Skin epidermis (tissue), 12 donors: Measurements from ENCODE around the gene CEP41.
A peak's percentile ranks its signal among the peaks of the same experiment; 100 is the strongest.

Source experiments
- H3K27ac ChIP-seq, 21 experiments: fragments of 200-600 bp; sonication (generic) in 11 of 21; one replicate each; pipeline ENCODE4 v1.5.0; 2020; ENCODE audit warnings: mild to moderate bottlenecking in 3 of 21, inconsistent platforms in 2 of 21, moderate library complexity in 2 of 21
- H3K4me3 ChIP-seq, 7 experiments: fragments of 200-600 bp; sonication (generic) in 2 of 7; one replicate each; pipeline ENCODE4 v1.5.0; 2020; ENCODE audit warnings: inconsistent platforms in 2 of 7, mild to moderate bottlenecking in 2 of 7, moderate library complexity in 1 of 7

The CEP41 gene

DNA sequence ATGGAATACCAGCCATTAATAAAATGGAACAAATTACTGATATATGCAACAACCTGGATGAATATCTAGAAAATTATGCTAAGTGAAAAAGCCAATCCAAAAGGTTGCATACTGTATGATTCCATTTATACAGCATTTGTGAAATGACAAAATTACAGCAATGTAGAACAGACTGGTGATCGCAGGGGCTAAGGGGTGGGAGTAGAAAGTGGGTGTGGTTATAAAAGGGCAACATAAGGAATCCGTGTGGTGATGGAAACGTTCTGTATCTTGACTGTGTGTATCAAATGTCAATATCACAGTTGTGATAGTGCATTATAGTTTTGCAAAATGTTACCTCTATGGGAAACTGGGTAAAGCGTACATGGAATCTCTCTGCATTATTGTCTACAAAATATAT is 15.0 kb downstream of the CEP41 start:
- Histone ChIP-seq H3K27ac (no peak overlapping the region), H3K4me3 (no peak overlapping the region)

GRCh38 chr7:130423501-130424037 is 17.2 kb downstream of the CEP41 start:
- Histone ChIP-seq H3K27ac (no peak overlapping the region), H3K4me3 (no peak overlapping the region)

DNA sequence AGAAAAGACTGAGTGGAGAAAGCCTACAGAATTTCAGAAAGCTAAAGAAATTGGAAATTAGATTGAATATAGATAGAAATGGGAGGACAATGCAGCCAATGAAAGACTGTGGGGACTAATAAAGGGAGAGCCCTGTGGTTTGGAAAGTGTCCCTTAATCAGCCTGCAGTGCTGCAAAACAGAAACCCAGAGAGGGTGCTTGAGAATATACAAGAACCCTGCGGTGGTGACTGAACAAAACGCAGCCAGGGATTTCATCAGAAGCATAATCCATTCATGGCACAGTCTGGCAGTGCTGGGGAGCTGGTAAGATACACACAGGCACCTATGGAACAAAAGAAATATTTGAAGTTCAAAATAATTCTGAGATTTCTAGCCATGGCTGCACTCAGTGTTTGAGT is 19.1 kb downstream of the CEP41 start:
- H3K4me3 ChIP-seq, result no peak overlapping the region

DNA sequence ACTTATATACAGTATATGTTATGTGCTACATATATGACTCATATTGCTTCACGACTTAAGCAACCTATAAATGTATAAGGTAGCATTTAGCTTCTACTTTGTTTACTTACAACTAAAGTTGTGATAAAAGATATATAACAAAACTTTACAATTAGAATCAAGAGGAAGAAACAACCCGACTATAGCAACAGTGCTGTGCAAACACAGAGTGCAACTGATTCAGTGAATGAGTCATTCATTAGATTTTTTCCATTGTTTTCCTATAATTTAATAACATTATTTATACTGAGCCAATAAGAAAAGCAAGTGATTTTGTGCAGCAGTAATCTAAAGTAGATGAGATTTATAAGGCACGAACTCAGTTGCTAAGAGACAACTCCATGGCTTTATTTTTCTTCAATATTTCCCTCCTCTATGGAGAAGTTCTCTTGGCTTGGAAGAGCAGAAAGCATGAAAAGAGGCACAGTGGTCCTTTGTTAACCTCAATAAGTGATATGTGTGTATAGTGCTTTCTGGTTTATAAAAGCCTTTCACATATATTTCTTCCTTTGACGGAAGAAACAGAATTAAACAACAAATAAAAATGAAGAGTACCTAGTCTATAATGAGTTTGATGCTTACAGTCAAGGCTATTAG is 19.8 kb downstream of the CEP41 start:
- Histone ChIP-seq H3K4me3 (no peak overlapping the region), H3K27ac (peak overlapping the region in 1 of 21 experiments; percentile 44)

More for the DNA sequence above, 19.1 kb downstream of the CEP41 start:
- H3K27ac ChIP-seq, result peak overlapping the region in 1 of 21 experiments; percentile 44

GRCh38 chr7:130419658-130420057 is 21.2 kb downstream of the CEP41 start:
- no peak overlapping the region for H3K27ac ChIP-seq
- H3K4me3 ChIP-seq, result no peak overlapping the region

DNA sequence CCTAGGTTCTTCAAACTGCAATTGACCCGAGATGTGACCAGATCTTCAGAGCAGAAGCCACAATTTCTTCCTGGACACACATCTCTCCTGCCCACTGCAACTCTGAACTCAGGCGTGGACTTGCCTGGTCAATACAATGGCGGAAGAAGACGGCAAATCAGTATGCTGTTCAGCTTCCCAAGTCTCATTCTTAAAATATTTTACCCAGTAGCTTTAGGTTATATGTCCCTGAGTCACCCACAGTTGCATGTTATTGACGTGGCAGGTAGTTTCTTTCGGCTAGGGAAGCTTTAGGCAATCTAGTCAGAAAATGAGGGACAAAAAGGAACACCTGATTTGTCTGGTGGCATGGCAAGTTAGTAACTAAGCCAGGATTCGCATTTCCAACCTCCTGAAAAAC is 22.5 kb downstream of the CEP41 start:
- H3K27ac ChIP-seq, result no peak overlapping the region

GRCh38 chr7:130417213-130417612 is 23.6 kb downstream of the CEP41 start:
- H3K27ac ChIP-seq, result no peak overlapping the region

More for the DNA sequence above, 22.5 kb downstream of the CEP41 start:
- no peak overlapping the region for H3K4me3 ChIP-seq

GRCh38 chr7:130415006-130415405 is 25.8 kb downstream of the CEP41 start:
- no peak overlapping the region for H3K4me3 ChIP-seq
- H3K27ac ChIP-seq, result no peak overlapping the region

More at GRCh38 chr7:130417213-130417612, 23.6 kb downstream of the CEP41 start:
- no peak overlapping the region for H3K4me3 ChIP-seq

- Histone ChIP-seq H3K4me3 (no peak overlapping the region), H3K27ac (no peak overlapping the region)
Observed at GRCh38 chr7:130413201-130413600, 27.6 kb downstream of the CEP41 start.

- Histone ChIP-seq H3K27ac (no peak overlapping the region), H3K4me3 (no peak overlapping the region)
Observed at GRCh38 chr7:130410868-130411541, 29.8 kb downstream of the CEP41 start.

DNA sequence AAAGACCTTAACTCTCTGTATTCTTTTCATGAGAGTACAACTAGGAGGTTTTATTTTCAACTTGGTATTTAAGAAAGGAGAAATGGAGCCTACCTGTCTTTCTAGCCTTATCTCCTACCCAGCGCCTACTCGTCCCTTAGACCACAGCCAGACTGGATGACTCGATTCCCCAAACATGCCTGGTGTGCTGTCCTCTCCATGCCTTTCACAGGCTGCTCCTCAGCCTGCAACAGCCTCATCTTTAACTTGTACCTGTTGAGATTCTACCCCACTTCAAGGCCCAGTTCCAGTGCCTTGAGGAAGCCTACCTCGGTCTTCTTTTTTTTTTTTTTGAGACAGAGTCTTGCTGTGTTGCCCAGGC is 31.1 kb downstream of the CEP41 start:
- Histone ChIP-seq H3K27ac (no peak overlapping the region), H3K4me3 (no peak overlapping the region)

GRCh38 chr7:130409067-130409711 is 31.6 kb downstream of the CEP41 start:
- Histone ChIP-seq H3K4me3 (no peak overlapping the region), H3K27ac (no peak overlapping the region)

DNA sequence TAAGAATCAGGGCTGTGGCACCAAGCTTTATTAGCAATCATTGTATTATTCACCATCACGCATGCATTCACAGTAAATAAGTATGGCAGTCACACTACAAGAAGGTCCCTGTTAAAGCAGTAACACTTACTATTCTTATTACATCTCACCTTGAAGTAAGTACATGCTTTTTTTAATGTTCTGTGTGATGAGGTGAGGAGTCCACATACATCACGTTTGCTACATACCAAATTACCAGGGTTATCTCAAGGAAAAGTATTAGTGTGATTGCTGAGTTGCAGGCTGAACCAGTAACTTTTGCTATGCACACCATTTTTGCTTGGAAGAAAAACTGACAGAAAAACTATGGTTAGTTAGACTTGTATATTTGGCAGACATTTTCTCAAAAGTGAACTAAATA is 35.8 kb downstream of the CEP41 start:
- H3K4me3 ChIP-seq, result no peak overlapping the region
- no peak overlapping the region for H3K27ac ChIP-seq

DNA sequence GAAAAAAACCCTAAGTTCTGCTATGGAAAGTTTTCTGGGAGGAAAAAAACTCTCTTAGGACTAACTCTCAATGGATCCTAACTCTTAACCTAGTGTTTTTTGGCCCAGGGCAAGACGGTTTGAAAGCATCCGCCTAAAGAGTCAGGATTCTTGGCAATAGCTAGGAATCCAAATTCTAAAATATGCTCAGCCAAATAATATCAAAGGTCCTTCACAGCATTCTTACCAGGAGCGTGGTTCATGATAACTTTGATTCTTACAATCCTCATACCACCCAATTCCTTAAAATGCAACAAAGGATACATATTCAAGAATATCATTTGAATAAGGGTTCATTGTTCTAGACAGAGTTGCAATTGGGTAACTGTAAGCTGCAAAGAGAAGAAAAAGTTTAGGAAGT is 39.2 kb downstream of the CEP41 start:
- Histone ChIP-seq H3K4me3 (no peak overlapping the region), H3K27ac (no peak overlapping the region)

DNA sequence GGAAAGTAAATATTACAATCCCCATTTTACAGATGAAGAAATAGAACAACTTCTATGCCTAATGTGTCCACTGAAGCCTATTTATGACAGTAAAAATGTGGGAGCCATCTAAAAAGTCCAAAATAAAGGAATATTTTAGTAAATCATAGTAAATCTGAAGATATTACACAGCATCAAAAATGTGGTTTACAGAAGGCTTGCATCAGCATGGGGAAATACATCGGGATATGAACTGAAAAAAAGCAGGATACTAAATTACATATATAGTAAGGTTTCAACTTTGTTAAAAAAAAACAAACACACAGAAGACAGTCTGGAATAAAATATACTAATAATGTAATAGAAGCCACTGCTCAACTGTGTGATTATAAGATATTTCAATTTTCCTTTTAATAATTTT is 39.7 kb downstream of the CEP41 start:
- Histone ChIP-seq H3K27ac (peak overlapping the region in 3 of 21 experiments; percentile 61 to 67 (median 65)), H3K4me3 (no peak overlapping the region)

DNA sequence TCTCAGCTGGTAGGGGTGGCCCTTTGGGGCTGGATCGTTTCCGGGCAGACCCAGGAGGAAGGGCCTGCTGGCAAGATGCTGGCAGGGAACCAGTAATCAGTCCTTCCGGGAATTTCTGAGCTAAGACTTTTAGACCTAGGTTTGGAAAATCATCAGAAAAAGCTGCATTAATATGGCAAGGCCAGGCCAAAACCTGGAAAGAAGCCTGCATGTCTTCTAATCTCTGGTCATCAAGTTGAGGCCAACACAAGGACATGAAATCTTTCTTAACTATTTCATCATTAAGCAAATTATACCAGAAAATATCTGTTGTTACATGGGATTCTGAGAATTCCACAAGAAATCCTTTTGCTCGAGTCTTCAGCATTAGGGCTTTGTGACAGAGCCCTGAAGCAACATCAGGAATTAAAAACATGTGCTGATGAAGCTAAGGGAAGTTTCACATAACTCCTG is 40.7 kb downstream of the CEP41 start:
- Histone ChIP-seq H3K27ac (peak overlapping the region in 13 of 21 experiments; percentile 1 to 69 (median 38)), H3K4me3 (no peak overlapping the region)

DNA sequence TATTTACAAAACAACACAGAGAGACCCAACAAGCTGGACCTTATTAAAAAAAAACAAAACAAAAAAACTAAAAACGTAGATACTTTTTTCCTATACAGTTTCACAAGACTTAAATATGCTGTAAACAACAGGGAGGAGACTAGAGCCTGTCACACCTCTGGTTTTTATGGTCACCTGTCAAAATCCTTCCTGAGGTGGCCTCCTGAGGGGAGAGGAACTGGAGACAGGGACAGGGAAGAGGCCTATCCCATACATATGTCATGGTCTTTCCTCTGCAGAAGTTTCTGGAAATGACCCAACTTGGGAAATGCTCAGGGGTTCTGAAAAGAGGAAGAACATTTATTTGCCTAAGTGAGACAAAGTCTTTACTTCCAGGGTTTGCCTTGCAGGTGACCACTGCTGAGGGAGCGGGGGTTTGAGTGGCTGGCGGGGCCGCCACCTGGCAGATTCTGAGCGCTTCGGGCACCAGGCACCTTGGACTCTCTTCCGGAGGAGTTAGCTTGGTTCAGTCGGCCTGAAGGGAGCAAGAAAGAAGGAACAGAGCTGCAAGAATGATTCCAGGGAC is 42.2 kb downstream of the CEP41 start:
- Histone ChIP-seq H3K4me3 (no peak overlapping the region), H3K27ac (peak overlapping the region in 1 of 21 experiments; percentile 22)

DNA sequence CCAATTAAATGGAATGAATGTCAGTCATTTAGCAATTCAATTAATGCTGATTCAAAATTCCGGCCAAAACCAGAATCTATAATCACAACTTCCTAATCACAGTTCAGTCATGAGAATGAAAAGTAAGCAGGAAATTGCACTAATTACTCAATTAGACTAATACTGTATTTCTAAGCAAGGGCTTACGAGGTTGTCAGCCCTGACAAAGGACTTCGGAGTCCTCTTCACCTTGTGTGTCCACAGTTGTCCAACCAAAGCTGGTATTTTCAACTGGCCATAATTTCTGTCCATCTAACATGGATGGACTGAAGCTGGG is 43.1 kb downstream of the CEP41 start:
- H3K4me3 ChIP-seq, result no peak overlapping the region
- no peak overlapping the region for H3K27ac ChIP-seq

- H3K27ac ChIP-seq, result no peak overlapping the region
- no peak overlapping the region for H3K4me3 ChIP-seq
Observed at GRCh38 chr7:130397051-130397757, 43.6 kb downstream of the CEP41 start.

DNA sequence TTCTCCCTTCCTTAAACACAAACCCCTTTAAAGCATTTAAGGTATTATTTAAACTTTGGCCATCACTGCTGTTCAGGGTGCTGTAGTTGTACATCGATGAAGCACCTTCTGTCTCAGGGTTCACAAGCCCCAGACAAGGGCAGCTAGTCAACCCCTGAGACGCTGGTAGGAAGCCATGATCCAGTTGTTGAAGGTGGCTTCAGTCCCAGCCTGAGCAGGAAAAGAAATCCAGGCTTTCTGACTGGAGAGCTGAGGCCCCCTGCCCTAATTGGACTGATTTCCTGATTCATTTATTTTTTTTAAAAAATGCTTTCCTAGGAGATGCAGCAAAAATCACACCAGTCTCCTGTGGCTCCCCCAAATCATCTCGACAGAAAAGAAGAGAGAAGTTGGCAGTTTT is 44.7 kb downstream of the CEP41 start:
- H3K4me3 ChIP-seq, result no peak overlapping the region
- no peak overlapping the region for H3K27ac ChIP-seq
